GM21717 (cell line): Measurements from ENCODE around the gene COL20A1.

Experiments used
- ATAC-seq: cut with Tn5 transposase; IDR thresholded peaks from one replicate; pipeline ENCODE4 v1.9.1; 2021; ENCODE audit warnings: mild to moderate bottlenecking, moderate library complexity; ENCODE audit not compliant: unreplicated experiment

The COL20A1 gene

GRCh38 chr20:63347081-63347741, 54.2 kb downstream of the COL20A1 start:
- ATAC-seq, result no peak

- ATAC-seq, result no peak
Observed at GRCh38 chr20:63347950-63348827, 55.2 kb downstream of the COL20A1 start.

- no peak for ATAC-seq
Observed at GRCh38 chr20:63348828-63349515, 56.0 kb downstream of the COL20A1 start.

- no peak for ATAC-seq
Observed at GRCh38 chr20:63349516-63349895, 56.5 kb downstream of the COL20A1 start.

GRCh38 chr20:63350196-63350595, 57.2 kb downstream of the COL20A1 start:
- ATAC-seq, result no peak

GRCh38 chr20:63350597-63351325, 57.8 kb downstream of the COL20A1 start:
- ATAC-seq, result no peak

- ATAC-seq, result no peak
Observed at GRCh38 chr20:63351326-63351700, 58.3 kb downstream of the COL20A1 start.

- ATAC-seq, result no peak
Observed at GRCh38 chr20:63351811-63352591, 59.0 kb downstream of the COL20A1 start.

- no peak for ATAC-seq
Observed at GRCh38 chr20:63352811-63353221, 59.8 kb downstream of the COL20A1 start.

GRCh38 chr20:63354636-63355350, 61.8 kb downstream of the COL20A1 start:
- ATAC-seq, result no peak

- no peak for ATAC-seq
Observed at GRCh38 chr20:63355781-63356295, 62.9 kb downstream of the COL20A1 start.

GRCh38 chr20:63356511-63356910, 63.5 kb downstream of the COL20A1 start:
- ATAC-seq, result no peak

- no peak for ATAC-seq
Observed at GRCh38 chr20:63356931-63357879, 64.2 kb downstream of the COL20A1 start.

- no peak for ATAC-seq
Observed at GRCh38 chr20:63357921-63358905, 65.2 kb downstream of the COL20A1 start.

GRCh38 chr20:63359164-63359934, 66.4 kb downstream of the COL20A1 start:
- no peak for ATAC-seq
